ENCODE results near the gene ADPRHL1. TPM values are rescaled to one million over a fixed set of nuclear protein-coding genes. Genes with fewer than 3 reads are reported as not detected.

Gene ADPRHL1
- total RNA-seq, 1 donor from 2014 or later: 20.7 TPM

DNA sequence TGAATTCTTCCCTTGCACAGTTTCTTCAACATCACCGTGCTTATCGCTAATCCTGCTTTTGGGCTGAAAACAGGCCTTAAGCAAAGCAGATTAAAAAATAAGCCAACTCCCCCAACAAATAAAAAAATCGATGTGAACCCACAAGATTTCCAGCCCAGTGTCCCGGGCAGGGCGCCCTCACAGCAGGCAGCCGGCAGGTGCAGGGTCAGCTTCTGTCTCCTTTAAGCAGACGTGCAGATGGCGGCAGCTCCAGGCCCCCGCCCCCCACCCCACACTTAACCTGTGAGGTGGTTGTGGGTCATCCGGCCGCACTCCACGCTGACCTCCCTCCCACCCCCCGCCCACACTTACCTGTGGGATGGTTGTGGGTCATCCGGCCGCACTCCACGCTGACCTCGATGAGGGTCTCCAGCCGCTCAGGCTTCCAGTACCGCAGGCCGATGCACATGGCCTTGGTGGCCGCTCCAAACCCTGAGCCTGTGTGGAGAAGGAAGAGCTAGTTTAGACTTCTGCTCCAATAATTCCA lies 19.8 kb downstream of the ADPRHL1 start:
- H3K27ac Mint-ChIP-seq (ENCODE audit: unreplicated experiment): no peak overlapping the region
- H3K4me1 Mint-ChIP-seq (ENCODE audit: low read depth, unreplicated experiment): peaks cover 7% of the 10 kb centered on the region
- no peaks in the 10 kb centered on the region for H3K9me3 Mint-ChIP-seq (ENCODE audit: unreplicated experiment)
- TF ChIP-seq, protein P1, sequence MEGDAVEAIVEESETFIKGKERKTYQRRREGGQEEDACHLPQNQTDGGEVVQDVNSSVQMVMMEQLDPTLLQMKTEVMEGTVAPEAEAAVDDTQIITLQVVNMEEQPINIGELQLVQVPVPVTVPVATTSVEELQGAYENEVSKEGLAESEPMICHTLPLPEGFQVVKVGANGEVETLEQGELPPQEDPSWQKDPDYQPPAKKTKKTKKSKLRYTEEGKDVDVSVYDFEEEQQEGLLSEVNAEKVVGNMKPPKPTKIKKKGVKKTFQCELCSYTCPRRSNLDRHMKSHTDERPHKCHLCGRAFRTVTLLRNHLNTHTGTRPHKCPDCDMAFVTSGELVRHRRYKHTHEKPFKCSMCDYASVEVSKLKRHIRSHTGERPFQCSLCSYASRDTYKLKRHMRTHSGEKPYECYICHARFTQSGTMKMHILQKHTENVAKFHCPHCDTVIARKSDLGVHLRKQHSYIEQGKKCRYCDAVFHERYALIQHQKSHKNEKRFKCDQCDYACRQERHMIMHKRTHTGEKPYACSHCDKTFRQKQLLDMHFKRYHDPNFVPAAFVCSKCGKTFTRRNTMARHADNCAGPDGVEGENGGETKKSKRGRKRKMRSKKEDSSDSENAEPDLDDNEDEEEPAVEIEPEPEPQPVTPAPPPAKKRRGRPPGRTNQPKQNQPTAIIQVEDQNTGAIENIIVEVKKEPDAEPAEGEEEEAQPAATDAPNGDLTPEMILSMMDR (IDR thresholded peaks at IDR 0.05; ENCODE audit: partially characterized antibody, unreplicated experiment): no peak
- H3K4me3 Mint-ChIP-seq (ENCODE audit: unreplicated experiment): no peak overlapping the region
- no peak for DNase-seq
- peaks cover 4% of the 10 kb centered on the region for H3K36me3 Mint-ChIP-seq (ENCODE audit: unreplicated experiment)
- peaks cover 6% of the 10 kb centered on the region for H3K27me3 Mint-ChIP-seq (ENCODE audit: unreplicated experiment)

DNA sequence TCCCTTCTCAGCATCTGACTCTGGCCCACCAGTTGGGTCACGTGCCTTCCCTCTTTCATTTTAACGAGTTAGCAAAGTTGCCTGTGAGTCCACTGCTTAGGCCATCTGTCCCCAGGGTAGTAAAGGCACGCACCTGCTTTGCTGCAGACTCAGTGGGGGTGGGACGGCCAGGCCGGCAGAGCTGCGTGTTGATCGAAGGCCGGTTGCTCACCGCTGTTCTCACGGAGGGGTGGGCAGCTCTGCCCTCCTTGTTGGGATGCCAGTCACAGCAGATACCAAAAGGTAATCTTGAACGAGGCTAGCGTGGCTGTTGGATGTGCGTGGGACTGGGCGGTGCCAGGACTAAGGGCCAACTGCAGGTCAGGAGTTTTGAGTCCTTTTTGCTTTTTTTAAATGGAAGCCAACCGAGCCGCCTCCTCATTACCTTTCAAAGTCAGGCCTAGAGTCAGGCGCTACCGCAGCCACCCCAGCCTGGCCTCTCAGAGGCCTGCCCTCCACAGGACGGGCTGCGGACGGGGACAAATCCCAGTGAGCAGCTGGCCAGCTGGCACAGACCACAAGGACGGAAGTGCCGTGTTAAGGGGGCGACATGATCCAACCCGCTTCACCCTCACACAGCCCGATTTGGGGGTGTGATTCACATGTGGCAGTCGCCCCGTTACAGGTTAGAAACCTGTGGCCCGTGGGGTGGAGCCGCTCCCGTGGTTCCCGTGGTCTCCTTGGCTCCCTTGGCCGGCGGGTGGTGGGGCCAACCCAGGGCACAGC lies 20.6 kb downstream of the ADPRHL1 start:
- TF ChIP-seq, protein P1 (IDR thresholded peaks at IDR 0.05; ENCODE audit: partially characterized antibody, unreplicated experiment): no peak
- DNase-seq: no peak
- peaks cover 9% of the 10 kb centered on the region for H3K27me3 Mint-ChIP-seq (ENCODE audit: unreplicated experiment)
- H3K9me3 Mint-ChIP-seq (ENCODE audit: unreplicated experiment): peaks cover 2% of the 10 kb centered on the region
- H3K36me3 Mint-ChIP-seq (ENCODE audit: unreplicated experiment): peaks cover 4% of the 10 kb centered on the region
- H3K4me3 Mint-ChIP-seq (ENCODE audit: unreplicated experiment): no peak overlapping the region
- no peak overlapping the region for H3K27ac Mint-ChIP-seq (ENCODE audit: unreplicated experiment)
- peaks cover 7% of the 10 kb centered on the region for H3K4me1 Mint-ChIP-seq (ENCODE audit: low read depth, unreplicated experiment)

DNA sequence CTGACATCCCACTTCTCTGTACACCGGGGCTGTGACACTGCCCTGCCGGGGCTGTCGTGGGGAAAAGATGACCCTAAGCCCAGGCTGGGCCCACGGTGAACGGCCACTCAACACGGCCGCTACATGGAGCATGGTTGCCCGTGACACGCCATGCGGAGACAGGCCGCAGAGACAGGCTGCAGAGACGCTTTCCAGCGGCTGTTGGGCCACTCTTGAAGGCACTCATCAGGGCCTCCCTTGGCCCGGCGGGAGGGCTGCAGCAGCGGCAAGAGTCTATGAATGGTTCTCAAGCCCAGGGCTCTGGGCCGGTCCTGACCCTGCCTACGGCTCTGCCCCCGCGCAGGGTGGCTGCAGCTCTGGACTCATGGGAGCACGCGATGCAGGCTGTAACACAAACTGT lies 22.1 kb downstream of the ADPRHL1 start:
- DNase-seq: no peak
- peaks cover 4% of the 10 kb centered on the region for H3K36me3 Mint-ChIP-seq (ENCODE audit: unreplicated experiment)
- no peak overlapping the region for H3K4me3 Mint-ChIP-seq (ENCODE audit: unreplicated experiment)
- H3K27me3 Mint-ChIP-seq (ENCODE audit: unreplicated experiment): peaks cover 6% of the 10 kb centered on the region
- peaks cover 13% of the 10 kb centered on the region for H3K4me1 Mint-ChIP-seq (ENCODE audit: low read depth, unreplicated experiment)
- TF ChIP-seq, protein P1 (IDR thresholded peaks at IDR 0.05; ENCODE audit: partially characterized antibody, unreplicated experiment): no peak
- no peak overlapping the region for H3K27ac Mint-ChIP-seq (ENCODE audit: unreplicated experiment)
- peaks cover 2% of the 10 kb centered on the region for H3K9me3 Mint-ChIP-seq (ENCODE audit: unreplicated experiment)

DNA sequence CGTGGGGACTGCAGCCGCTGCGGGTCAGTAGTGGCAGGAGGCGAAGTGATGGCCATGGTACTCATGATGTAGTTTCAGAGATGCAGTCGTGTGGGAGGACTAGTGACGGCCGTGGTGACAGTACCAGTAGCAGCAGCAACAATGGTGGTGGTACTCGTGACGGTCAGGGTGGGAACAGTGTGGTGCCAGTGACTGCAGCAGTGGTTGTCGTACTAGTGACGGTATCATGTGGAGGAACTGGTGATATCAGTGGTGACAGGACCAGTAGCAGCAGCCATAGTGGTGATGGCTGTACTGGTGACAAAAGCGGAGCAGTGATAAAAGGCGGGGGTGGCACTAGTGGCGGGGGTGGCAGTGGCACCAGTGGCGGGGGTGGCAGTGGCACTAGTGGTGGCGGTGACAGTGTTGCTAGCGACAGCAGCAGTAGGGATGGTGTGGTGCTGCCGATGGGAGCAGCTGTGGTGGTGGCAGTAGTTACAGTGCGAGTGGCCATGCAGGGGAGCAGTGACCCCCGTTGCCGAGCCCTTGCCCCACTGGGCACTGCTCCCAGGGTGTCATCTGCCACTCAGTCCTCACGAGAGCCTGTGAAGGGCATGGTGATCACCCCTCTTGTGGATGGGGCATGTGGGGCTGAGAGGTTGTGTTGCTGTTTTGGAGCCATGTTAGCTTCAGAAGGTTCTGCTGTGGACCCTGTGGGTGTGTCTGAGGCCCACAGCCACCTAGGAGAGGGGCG lies 22.7 kb downstream of the ADPRHL1 start:
- Mint-ChIP-seq H3K9me3 (ENCODE audit: unreplicated experiment) (peaks cover 2% of the 10 kb centered on the region), H3K4me1 (ENCODE audit: low read depth, unreplicated experiment) (peaks cover 13% of the 10 kb centered on the region), H3K4me3 (ENCODE audit: unreplicated experiment) (no peak overlapping the region), H3K27me3 (ENCODE audit: unreplicated experiment) (peaks cover 6% of the 10 kb centered on the region), H3K27ac (ENCODE audit: unreplicated experiment) (no peak overlapping the region), H3K36me3 (ENCODE audit: unreplicated experiment) (peaks cover 4% of the 10 kb centered on the region)
- TF ChIP-seq, protein P1 (IDR thresholded peaks at IDR 0.05; ENCODE audit: partially characterized antibody, unreplicated experiment): no peak
- DNase-seq: no peak

DNA sequence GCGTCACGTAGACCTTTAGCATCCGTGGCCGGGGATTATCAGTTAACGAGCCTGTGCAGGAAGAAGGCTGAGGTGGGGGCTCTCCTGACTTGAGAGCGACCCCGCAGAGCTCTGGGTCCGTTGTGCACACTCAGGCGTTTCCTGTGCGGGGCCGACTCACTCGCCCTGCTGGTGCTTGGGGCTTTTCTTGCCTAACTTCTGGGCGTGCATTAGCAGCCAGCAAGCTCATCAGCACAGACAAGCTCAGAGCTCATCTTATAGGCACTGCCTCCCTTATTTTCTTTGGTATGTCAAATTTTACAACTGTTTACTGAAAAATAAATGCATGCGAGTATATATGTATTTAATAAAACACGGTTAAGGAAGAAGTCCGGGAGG lies 23.7 kb downstream of the ADPRHL1 start:
- Mint-ChIP-seq H3K27ac (ENCODE audit: unreplicated experiment) (no peak overlapping the region), H3K4me3 (ENCODE audit: unreplicated experiment) (no peak overlapping the region), H3K36me3 (ENCODE audit: unreplicated experiment) (peaks cover 4% of the 10 kb centered on the region), H3K27me3 (ENCODE audit: unreplicated experiment) (peaks cover 6% of the 10 kb centered on the region), H3K4me1 (ENCODE audit: low read depth, unreplicated experiment) (peaks cover 13% of the 10 kb centered on the region), H3K9me3 (ENCODE audit: unreplicated experiment) (peaks cover 2% of the 10 kb centered on the region)
- TF ChIP-seq, protein P1 (IDR thresholded peaks at IDR 0.05; ENCODE audit: partially characterized antibody, unreplicated experiment): no peak
- no peak for DNase-seq
